Neural progenitor cell (in vitro differentiated cells): Measurements from ENCODE around the gene STK10.

Experiments used
- EZH2 ChIP-seq: fragments of 200-600 bp; sonication (generic); IDR thresholded peaks from 2 replicates; pipeline ENCODE4 v1.6.1; 2017; ENCODE audit warnings: antibody characterized with exemption, mild to moderate bottlenecking, moderate library complexity
- EZH2phosphoT487 ChIP-seq: fragments of 200-600 bp; sonication (generic); IDR thresholded peaks from 2 replicates; pipeline ENCODE4 v1.6.1; 2017; ENCODE audit warnings: antibody characterized with exemption
- TF ChIP-seq, protein P1 (sequence below): fragments of 200-600 bp; sonication (generic); IDR thresholded peaks from 2 replicates; pipeline ENCODE4 v1.5.1; 2017; ENCODE audit warnings: antibody characterized with exemption, mild to moderate bottlenecking

DNA sequence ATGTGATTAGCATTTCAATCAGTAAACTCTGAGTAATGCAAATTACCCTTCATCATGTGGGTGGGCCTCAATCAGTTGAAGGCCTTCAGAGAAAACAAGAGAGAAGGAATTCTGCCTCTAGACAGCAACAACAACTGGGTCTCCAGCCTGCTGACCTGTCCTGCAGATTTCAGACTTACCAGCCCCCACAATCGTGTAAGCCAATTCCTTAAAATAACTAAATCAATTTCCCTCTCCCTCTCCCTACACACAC lies 139.9 kb downstream of the STK10 start:
- TF ChIP-seq, protein P1, sequence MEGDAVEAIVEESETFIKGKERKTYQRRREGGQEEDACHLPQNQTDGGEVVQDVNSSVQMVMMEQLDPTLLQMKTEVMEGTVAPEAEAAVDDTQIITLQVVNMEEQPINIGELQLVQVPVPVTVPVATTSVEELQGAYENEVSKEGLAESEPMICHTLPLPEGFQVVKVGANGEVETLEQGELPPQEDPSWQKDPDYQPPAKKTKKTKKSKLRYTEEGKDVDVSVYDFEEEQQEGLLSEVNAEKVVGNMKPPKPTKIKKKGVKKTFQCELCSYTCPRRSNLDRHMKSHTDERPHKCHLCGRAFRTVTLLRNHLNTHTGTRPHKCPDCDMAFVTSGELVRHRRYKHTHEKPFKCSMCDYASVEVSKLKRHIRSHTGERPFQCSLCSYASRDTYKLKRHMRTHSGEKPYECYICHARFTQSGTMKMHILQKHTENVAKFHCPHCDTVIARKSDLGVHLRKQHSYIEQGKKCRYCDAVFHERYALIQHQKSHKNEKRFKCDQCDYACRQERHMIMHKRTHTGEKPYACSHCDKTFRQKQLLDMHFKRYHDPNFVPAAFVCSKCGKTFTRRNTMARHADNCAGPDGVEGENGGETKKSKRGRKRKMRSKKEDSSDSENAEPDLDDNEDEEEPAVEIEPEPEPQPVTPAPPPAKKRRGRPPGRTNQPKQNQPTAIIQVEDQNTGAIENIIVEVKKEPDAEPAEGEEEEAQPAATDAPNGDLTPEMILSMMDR: no peak
- no peak for TF ChIP-seq EZH2
- no peak for TF ChIP-seq EZH2phosphoT487
